H1 (cell line): ENCODE measurements around the gene DNAJC5G. TPM values are rescaled to one million over a fixed set of nuclear protein-coding genes. Genes with fewer than 3 reads are reported as not detected.

Source experiments
- CTCF ChIA-PET: fragments of 300-600 bp; sonication (Branson Sonifier 250); formaldehyde crosslinking; loops from one replicate; lab custom pipeline; 2021; ENCODE audit not compliant: partially characterized antibody; lab: Charles Lee
- POLR2A ChIA-PET: fragments of 300-600 bp; sonication (Branson Sonifier 250); formaldehyde crosslinking; loops from one replicate; lab custom pipeline; 2021; ENCODE audit warnings: inconsistent platforms; ENCODE audit not compliant: partially characterized antibody; lab: Charles Lee
- DNase-seq, 2 experiments: peaks; one replicate each; pipeline versions ENCODE4 v3.0.0 to v3.0.0-alpha.2; 2010 to 2022; ENCODE audit warnings: low spot score in 2 of 2, low read depth in 1 of 2, mixed read lengths in 1 of 2
- FAIRE-seq: peaks from 2 replicates; lab custom pipeline; 2011; peaks lifted over from hg19 to GRCh38; lab: Jason Lieb, UNC
- H2AFZ ChIP-seq: 2 replicates; pipeline ENCODE4 v1.8.1; 2012; ENCODE audit warnings: low read length, inconsistent platforms
- H2AK5ac ChIP-seq: 2 replicates; pipeline ENCODE4 v1.6.1; 2013; ENCODE audit warnings: low read depth, low read length
- H2BK120ac ChIP-seq: replicated peaks from 2 replicates; pipeline ENCODE3; 2013; ENCODE audit warnings: low read depth, low read length, inconsistent platforms
- H2BK12ac ChIP-seq: 2 replicates; pipeline ENCODE4 v1.6.1; 2013; ENCODE audit warnings: low read depth, low read length
- H2BK15ac ChIP-seq: 2 replicates; pipeline ENCODE4 v1.6.1; 2013; ENCODE audit warnings: low read length
- H2BK20ac ChIP-seq: 2 replicates; pipeline ENCODE4 v1.6.1; 2013; ENCODE audit warnings: low read length
- H2BK5ac ChIP-seq: 2 replicates; pipeline ENCODE4 v1.6.1; 2013; ENCODE audit warnings: low read depth, low read length
- H3K14ac ChIP-seq: 2 replicates; pipeline ENCODE4 v1.6.1; 2013; ENCODE audit warnings: inconsistent platforms; ENCODE audit not compliant: insufficient read length
- H3K18ac ChIP-seq: 2 replicates; pipeline ENCODE4 v1.6.1; 2013; ENCODE audit warnings: low read length; ENCODE audit errors: extremely low read depth
- H3K23ac ChIP-seq: 2 replicates; pipeline ENCODE4 v1.6.1; 2013; ENCODE audit warnings: inconsistent platforms; ENCODE audit not compliant: insufficient read length
- H3K23me2 ChIP-seq: 2 replicates; pipeline ENCODE4 v1.6.1; 2013; ENCODE audit warnings: low read depth, low read length
- H3K27ac ChIP-seq: 2 replicates; pipeline ENCODE4 v1.6.1; 2011; ENCODE audit warnings: low read depth, low read length, inconsistent platforms
- H3K27me3 ChIP-seq, 4 experiments: replicated peaks in 1 of 4; 1 replicate in 1 of 4; 2 replicates in 3 of 4; pipeline versions ENCODE4 v1.6.1 to v1.8.1; 2011 to 2013; ENCODE audit warnings: low read length in 3 of 4, mild to moderate bottlenecking in 3 of 4, inconsistent platforms in 2 of 4, mixed read lengths in 2 of 4, moderate library complexity in 1 of 4; ENCODE audit not compliant: control insufficient read depth in 3 of 4, insufficient read depth in 3 of 4; ENCODE audit errors: extremely low read depth in 1 of 4
- H3K36me3 ChIP-seq, 4 experiments: 2 replicates each; pipeline versions ENCODE4 v1.6.1 to v1.8.1; 2011 to 2013; ENCODE audit warnings: mild to moderate bottlenecking in 4 of 4, low read length in 3 of 4, moderate library complexity in 2 of 4, control low read depth in 1 of 4, inconsistent platforms in 1 of 4; ENCODE audit not compliant: insufficient read depth in 4 of 4, control insufficient read depth in 2 of 4
- H3K4ac ChIP-seq: replicated peaks from 2 replicates; pipeline ENCODE3; 2013; ENCODE audit warnings: low read length, low read depth, mixed read lengths, inconsistent platforms; ENCODE audit not compliant: insufficient read length
- H3K4me1 ChIP-seq, 4 experiments: replicated peaks in 1 of 4; 1 replicate in 1 of 4; 2 replicates in 3 of 4; pipeline versions ENCODE4 v1.6.1 to v1.8.1; 2011 to 2013; ENCODE audit warnings: low read length in 3 of 4, inconsistent platforms in 2 of 4, mixed read lengths in 1 of 4; ENCODE audit not compliant: insufficient read depth in 4 of 4, control insufficient read depth in 3 of 4
- H3K4me2 ChIP-seq, 2 experiments: 2 replicates each; pipeline versions ENCODE4 v1.6.1 to v1.8.1; 2011 to 2013; ENCODE audit warnings: low read depth in 2 of 2, low read length in 2 of 2, control low read depth in 1 of 2, inconsistent platforms in 1 of 2, mild to moderate bottlenecking in 1 of 2; ENCODE audit not compliant: insufficient read depth in 1 of 2
- H3K4me3 ChIP-seq, 4 experiments: fragments of 200-600, 300-600 bp in 1 of 4; sonication (generic), shearing (Covaris generic), sonication (Bioruptor Twin) in 1 of 4; 2 replicates each; pipeline versions ENCODE4 v1.5.1 to v1.8.1; 2011 to 2016; ENCODE audit warnings: low read length in 4 of 4, low read depth in 3 of 4, control low read depth in 2 of 4, inconsistent platforms in 2 of 4, mild to moderate bottlenecking in 2 of 4, mixed read lengths in 1 of 4, moderate library complexity in 1 of 4; ENCODE audit not compliant: insufficient read depth in 2 of 4; ENCODE audit errors: extremely low read depth in 1 of 4
- H3K56ac ChIP-seq: replicated peaks from 2 replicates; pipeline ENCODE3; 2013; ENCODE audit warnings: low read depth, mild to moderate bottlenecking, mixed read lengths, low read length, inconsistent platforms; ENCODE audit not compliant: insufficient read length
- H3K79me1 ChIP-seq: 2 replicates; pipeline ENCODE4 v1.6.1; 2013; ENCODE audit warnings: low read depth, low read length, control low read depth
- H3K79me2 ChIP-seq, 2 experiments: 2 replicates each; pipeline versions ENCODE4 v1.6.1 to v1.8.1; 2012 to 2013; ENCODE audit warnings: low read length in 2 of 2, mild to moderate bottlenecking in 2 of 2, inconsistent platforms in 1 of 2; ENCODE audit not compliant: insufficient read depth in 2 of 2, control insufficient read depth in 1 of 2
- H3K9ac ChIP-seq, 4 experiments: replicated peaks in 1 of 4; 1 replicate in 1 of 4; 2 replicates in 3 of 4; pipeline versions ENCODE4 v1.6.1 to v1.8.1; 2011 to 2013; ENCODE audit warnings: low read depth in 3 of 4, low read length in 3 of 4, control low read depth in 2 of 4, mild to moderate bottlenecking in 2 of 4, moderate library complexity in 2 of 4, inconsistent platforms in 1 of 4; ENCODE audit errors: extremely low read depth in 1 of 4
- H3K9me3 ChIP-seq, 2 experiments: 2 replicates each; pipeline versions ENCODE4 v1.6.1 to v1.8.1; 2012 to 2013; ENCODE audit warnings: mild to moderate bottlenecking in 2 of 2, moderate library complexity in 2 of 2, control low read depth in 1 of 2, inconsistent platforms in 1 of 2, low read depth in 1 of 2, low read length in 1 of 2, mixed read lengths in 1 of 2; ENCODE audit not compliant: insufficient read depth in 2 of 2
- H4K20me1 ChIP-seq, 2 experiments: replicated peaks in 1 of 2; 2 replicates each; pipeline versions ENCODE3 to v1.8.1; 2011 to 2013; ENCODE audit warnings: inconsistent platforms in 2 of 2, low read length in 2 of 2, mild to moderate bottlenecking in 1 of 2; ENCODE audit not compliant: insufficient read depth in 2 of 2, control insufficient read depth in 1 of 2
- H4K5ac ChIP-seq: 2 replicates; pipeline ENCODE4 v1.6.1; 2013; ENCODE audit warnings: low read length, low read depth, mixed read lengths, inconsistent platforms; ENCODE audit not compliant: insufficient read length
- H4K8ac ChIP-seq: 2 replicates; pipeline ENCODE4 v1.8.0; 2013; ENCODE audit warnings: mild to moderate bottlenecking, moderate library complexity, low read length, inconsistent platforms; ENCODE audit not compliant: insufficient read depth; ENCODE audit errors: extremely low read depth
- H4K91ac ChIP-seq: replicated peaks from 2 replicates; pipeline ENCODE3; 2013; ENCODE audit warnings: low read length, mixed read lengths, inconsistent platforms; ENCODE audit not compliant: insufficient read length
- CEBPB ChIP-seq: IDR thresholded peaks from 2 replicates; pipeline ENCODE4 v1.6.1; 2012; ENCODE audit warnings: low read depth, low read length
- CREB1 ChIP-seq: IDR thresholded peaks from 2 replicates; pipeline ENCODE4 v1.6.1; 2012; ENCODE audit warnings: inconsistent platforms
- EP300 ChIP-seq, 2 experiments: IDR thresholded peaks; 1 replicate in 1 of 2; 2 replicates in 1 of 2; pipeline ENCODE4 v1.6.1; 2011 to 2012; ENCODE audit warnings: low read depth in 2 of 2, low read length in 2 of 2, mild to moderate bottlenecking in 2 of 2, borderline replicate concordance in 1 of 2, inconsistent platforms in 1 of 2, moderate library complexity in 1 of 2
- EZH2 ChIP-seq: fragments of 200-600 bp; sonication (generic); IDR thresholded peaks from 2 replicates; pipeline ENCODE4 v1.7.1; 2012; ENCODE audit warnings: low read depth, mild to moderate bottlenecking, moderate library complexity, low read length, inconsistent platforms; ENCODE audit not compliant: severe bottlenecking
- HDAC2 ChIP-seq, 2 experiments: fragments of 300-600 bp in 1 of 2; sonication (generic) in 1 of 2; IDR thresholded peaks; 2 replicates each; pipeline ENCODE4 v1.6.1; 2011 to 2012; ENCODE audit warnings: low read depth in 2 of 2, low read length in 2 of 2, mild to moderate bottlenecking in 2 of 2, moderate library complexity in 2 of 2, borderline replicate concordance in 1 of 2, inconsistent platforms in 1 of 2
- JUN ChIP-seq: IDR thresholded peaks from 2 replicates; pipeline ENCODE4 v1.6.1; 2011; ENCODE audit warnings: low read depth, mild to moderate bottlenecking, improper control_type of control experiment, low read length
- MAFK ChIP-seq: IDR thresholded peaks from 2 replicates; pipeline ENCODE4 v1.6.1; 2012; ENCODE audit warnings: low read depth, mild to moderate bottlenecking, improper control_type of control experiment, low read length
- NANOG ChIP-seq: IDR thresholded peaks from 2 replicates; pipeline ENCODE4 v1.6.1; 2011; ENCODE audit warnings: low read length, low read depth, mild to moderate bottlenecking, inconsistent platforms; ENCODE audit not compliant: insufficient read depth, poor library complexity, severe bottlenecking
- SIRT6 ChIP-seq: IDR thresholded peaks from one replicate; pipeline ENCODE4 v1.7.1; 2012; ENCODE audit warnings: low read length, inconsistent platforms
- SP2 ChIP-seq: IDR thresholded peaks from 2 replicates; pipeline ENCODE4 v1.6.1; 2012; ENCODE audit warnings: mild to moderate bottlenecking, low read length, inconsistent platforms
- SP4 ChIP-seq: IDR thresholded peaks from 2 replicates; pipeline ENCODE4 v1.6.1; 2012; ENCODE audit warnings: low read length, inconsistent platforms
- WGBS, 2 experiments: shearing (Covaris generic) in 1 of 2; methylation state at CpG; one replicate each; pipeline versions ENCODE4 v1.1.6 to v1.1.7; 2013 to 2015; ENCODE audit warnings: low lambda C conversion rate in 2 of 2, mixed read lengths in 2 of 2, inconsistent platforms in 1 of 2, low coverage in 1 of 2, missing lambda C conversion rate in 1 of 2; ENCODE audit not compliant: insufficient replicate concordance in 2 of 2, insufficient coverage in 1 of 2, insufficient read length in 1 of 2; ENCODE audit errors: extremely low coverage in 1 of 2, missing lambda C conversion rate in 1 of 2; 5-methylcytosine and 5-hydroxymethylcytosine counted together
- polyA plus RNA-seq, 7 experiments: library from polyadenylated mRNA; depleted of rRNA in 3 of 7; stranded (reverse) in 5 of 7; unstranded in 2 of 7; fragments of >200 nt in 5 of 7; fragments of 200-250 nt in 2 of 7; gene quantifications; 1 replicate in 5 of 7; 2 replicates in 1 of 7; 4 replicates in 1 of 7; pipeline versions ENCODE4 v1.2.1 to v1.2.3, GENCODE V29; 2011 to 2013; ENCODE audit warnings: missing spikeins in 2 of 7, mixed read lengths in 2 of 7
- total RNA-seq: library from RNA; stranded (reverse); fragmentation: NEBNext Ultra II Directional; extraction: Animal tissue kit (Norgen Biotek cat#: 25700); gene quantifications from 2 replicates; pipeline ENCODE4 v1.2.1, GENCODE V29; 2021

DNAJC5G gene
- total and polyA plus RNA-seq, 2 of the 8 experiments (the other 6 are each of a cell fraction or from before 2014, with no cell fraction given), result 0.83 to 1.4 TPM

DNA sequence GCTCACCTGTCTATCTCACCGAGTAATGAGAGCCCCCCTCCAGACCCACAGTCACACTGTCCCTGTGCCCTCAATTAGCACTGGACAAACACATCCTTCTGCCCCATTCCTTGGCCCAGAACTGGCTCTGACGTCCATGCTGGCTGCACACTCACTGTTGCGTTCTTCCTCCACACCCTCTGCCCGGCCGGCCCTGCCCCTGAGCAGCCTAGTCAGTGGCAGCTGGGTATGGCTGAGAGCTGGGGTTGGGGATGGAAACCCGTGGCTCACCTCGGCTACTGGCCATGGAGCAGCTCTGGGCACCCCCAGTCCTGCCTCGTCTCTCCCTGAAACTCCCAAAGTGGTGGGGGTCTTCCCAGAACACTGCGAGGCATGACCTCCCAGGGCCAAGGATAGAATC lies 39.5 kb downstream of the DNAJC5G start:
- POLR2A ChIA-PET, result interaction anchor here (0.6 to 2.4 kb wide), 9 partner anchors 9 to 66 kb away, joined by 3 to 13 read pairs (median 5); partner anchors contain the start of genes GTF3C2, MPV17 and ZNF513
- H3K27me3 ChIP-seq, result no peaks in the 10 kb centered on the region

More for the DNA sequence above, 39.5 kb downstream of the DNAJC5G start:
- peaks cover 0 to 2% (median 0%) of the 10 kb centered on the region in 4 experiments; a peak in 1 of 8 replicates for H3K36me3 ChIP-seq
- H2AK5ac ChIP-seq, result no peak overlapping the region
- H3K56ac ChIP-seq, result no peak overlapping the region
- WGBS, 2 experiments, result 91% methylated on average over 9 of the region's 9 CpGs; no CpG with 5 or more reads in 1 of the 2 experiments
- H3K79me1 ChIP-seq, result peaks cover 2% of the 10 kb centered on the region; the same call in 1 of the 2 replicates
- H3K4me1 ChIP-seq, result peaks cover 0 to 2% (median 0%) of the 10 kb centered on the region in 4 experiments; a peak in 1 of 7 replicates
- CTCF ChIA-PET, result interaction anchor here (0.6 to 5.9 kb wide), 6 partner anchors 12 to 842 kb away, joined by 3 to 48 read pairs (median 3); no protein-coding TSS in a partner anchor
- H3K14ac ChIP-seq, result no peak overlapping the region
- no peak overlapping the region for H3K4ac ChIP-seq
- H2BK120ac ChIP-seq, result no peak overlapping the region
- H2BK20ac ChIP-seq, result no peak overlapping the region
- H3K23ac ChIP-seq, result no peak overlapping the region
- H3K4me2 ChIP-seq, result no peak overlapping the region
- no peak for FAIRE-seq
- no peak for DNase-seq
- no peak overlapping the region for H3K4me3 ChIP-seq
- H4K20me1 ChIP-seq, result no peaks in the 10 kb centered on the region
- H2BK5ac ChIP-seq, result peak overlapping the region; percentile 23; the same call in 1 of the 2 replicates
- H3K27ac ChIP-seq, result no peak overlapping the region
- TF ChIP-seq SIRT6 (no peak), NANOG (no peak), EP300 (IDR thresholded peaks at IDR 0.05; ENCODE audit: borderline replicate concordance in 1 of 2, low read depth in 2 of 2, low read length in 2 of 2) (no peak), CREB1 (no peak), HDAC2 (IDR thresholded peaks at IDR 0.05; ENCODE audit: borderline replicate concordance in 1 of 2, low read depth in 2 of 2, low read length in 2 of 2) (no peak), EZH2 (no peak), SP4 (no peak), CEBPB (no peak), SP2 (no peak), MAFK (no peak), JUN (no peak)
- no peak overlapping the region for H3K9ac ChIP-seq
- no peaks in the 10 kb centered on the region for H3K9me3 ChIP-seq
- no peak overlapping the region for H2BK15ac ChIP-seq
- no peak overlapping the region for H4K91ac ChIP-seq
- H2AFZ ChIP-seq, result no peak overlapping the region
- no peak overlapping the region for H4K5ac ChIP-seq
- H3K18ac ChIP-seq, result no peak overlapping the region
- no peak overlapping the region for H4K8ac ChIP-seq
- H3K79me2 ChIP-seq, result no peaks in the 10 kb centered on the region
- H3K23me2 ChIP-seq, result 0 out of 2 replicates have a peak, but pooled peaks cover 2% of the 10 kb centered on the region
- no peak overlapping the region for H2BK12ac ChIP-seq
